Measurements from ENCODE around the gene MX2.
"Not testable (repeated sequence)": the region's sequence is repeated elsewhere in the genome, so short reads cannot be mapped to it uniquely, and the experiment has no call there.

MX2 gene

GRCh38 chr21:41350436-41351155 lies 11.2 kb upstream of the MX2 start:
- TF ChIP-seq CTCF (IDR thresholded peaks at IDR 0.05; ENCODE audit: extremely low read depth, missing control alignments) = no peak
- no peak for DNase-seq (ENCODE audit: low spot score)

GRCh38 chr21:41357546-41357945 lies 4.3 kb upstream of the MX2 start:
- TF ChIP-seq CTCF (IDR thresholded peaks at IDR 0.05; ENCODE audit: extremely low read depth, missing control alignments) = no peak

GRCh38 chr21:41358193-41359166 lies 3.3 kb upstream of the MX2 start:
- no peak for DNase-seq (ENCODE audit: low spot score)
- no peak for TF ChIP-seq CTCF (IDR thresholded peaks at IDR 0.05; ENCODE audit: extremely low read depth, missing control alignments)

More at GRCh38 chr21:41357546-41357945, 4.3 kb upstream of the MX2 start:
- no peak for DNase-seq (ENCODE audit: low spot score)

- no peak for DNase-seq (ENCODE audit: low spot score)
- no peak for TF ChIP-seq CTCF (IDR thresholded peaks at IDR 0.05; ENCODE audit: extremely low read depth, missing control alignments)
Measured at GRCh38 chr21:41359286-41359685, 2.5 kb upstream of the MX2 start.

GRCh38 chr21:41359754-41360071 lies 2.1 kb upstream of the MX2 start:
- DNase-seq (ENCODE audit: low spot score) = not testable (repeated sequence)

GRCh38 chr21:41360072-41360821 lies 1.6 kb upstream of the MX2 start:
- no peak for DNase-seq (ENCODE audit: low spot score)
- no peak for TF ChIP-seq CTCF (IDR thresholded peaks at IDR 0.05; ENCODE audit: extremely low read depth, missing control alignments)

GRCh38 chr21:41361053-41361785 lies 608 bp upstream of the MX2 start:
- TF ChIP-seq CTCF (IDR thresholded peaks at IDR 0.05; ENCODE audit: extremely low read depth, missing control alignments) = no peak
- no peak for DNase-seq (ENCODE audit: low spot score)
